ENCODE measurements around the gene GCAT.

The GCAT gene

GRCh38 chr22:37817705-37818408 is 10.1 kb downstream of the GCAT start:
- peak overlapping the region; percentile 8 to 24 for H3K4me3 ChIP-seq (replicated peaks in 1 of 2; ENCODE audit: low read depth in 2 of 2, low read length in 2 of 2)
- TF ChIP-seq CTCF (IDR thresholded peaks at IDR 0.05; ENCODE audit: low read depth, low read length): peak; percentile 65
- peak; percentile 79 to 87 for DNase-seq (ENCODE audit: low read depth in 2 of 2)

GRCh38 chr22:37818409-37819104 is 10.8 kb downstream of the GCAT start:
- peak; percentile 60 to 61 for DNase-seq (ENCODE audit: low read depth in 2 of 2)
- peak; percentile 39 for TF ChIP-seq CTCF (IDR thresholded peaks at IDR 0.05; ENCODE audit: low read depth, low read length)
- peak overlapping the region; percentile 13 to 30 for H3K4me3 ChIP-seq (replicated peaks in 1 of 2; ENCODE audit: low read depth in 2 of 2, low read length in 2 of 2)

GRCh38 chr22:37819105-37819433 is 11.3 kb downstream of the GCAT start:
- peak overlapping the region; percentile 13 to 30 for H3K4me3 ChIP-seq (replicated peaks in 1 of 2; ENCODE audit: low read depth in 2 of 2, low read length in 2 of 2)
- no peak for DNase-seq (ENCODE audit: low read depth in 2 of 2)
- TF ChIP-seq CTCF (IDR thresholded peaks at IDR 0.05; ENCODE audit: low read depth, low read length): no peak

GRCh38 chr22:37820350-37820749 is 12.6 kb downstream of the GCAT start:
- TF ChIP-seq CTCF (IDR thresholded peaks at IDR 0.05; ENCODE audit: low read depth, low read length): no peak
- no peak overlapping the region for H3K4me3 ChIP-seq (replicated peaks in 1 of 2; ENCODE audit: low read depth in 2 of 2, low read length in 2 of 2)
- DNase-seq (ENCODE audit: low read depth in 2 of 2): no peak

- TF ChIP-seq CTCF (IDR thresholded peaks at IDR 0.05; ENCODE audit: low read depth, low read length): no peak
- H3K4me3 ChIP-seq (replicated peaks in 1 of 2; ENCODE audit: low read depth in 2 of 2, low read length in 2 of 2): no peak overlapping the region
Measured at GRCh38 chr22:37822079-37822833, 14.5 kb downstream of the GCAT start.

GRCh38 chr22:37823134-37823985 is 15.6 kb downstream of the GCAT start, which contains the start of gene GALR3:
Gene GALR3, plus strand, starts transcription at chr22:37823382. Its CDS starts 25 bp downstream, at chr22:37823407.
- TF ChIP-seq CTCF (IDR thresholded peaks at IDR 0.05; ENCODE audit: low read depth, low read length): no peak
- H3K4me3 ChIP-seq (replicated peaks in 1 of 2; ENCODE audit: low read depth in 2 of 2, low read length in 2 of 2): no peak within 1 kb of the TSS
- no peak for DNase-seq (ENCODE audit: low read depth in 2 of 2)

More at GRCh38 chr22:37822079-37822833, 14.5 kb downstream of the GCAT start:
- no peak for DNase-seq (ENCODE audit: low read depth in 2 of 2)

Data from cardiac fibroblast (primary cell).